HG03064 (cell line): Measurements from ENCODE around the gene MYOF.
"Not testable (repeated sequence)": the region's sequence is repeated elsewhere in the genome, so short reads cannot be mapped to it uniquely, and the experiment has no call there.

Experiments used
- ATAC-seq: cut with Tn5 transposase; IDR thresholded peaks from one replicate; pipeline ENCODE4 v1.9.1; 2021; ENCODE audit warnings: low read depth; ENCODE audit not compliant: unreplicated experiment

MYOF gene

GRCh38 chr10:93461109-93461806, 20.9 kb downstream of the MYOF start:
- ATAC-seq = no peak

- no peak for ATAC-seq
Observed at GRCh38 chr10:93459466-93459865, 22.7 kb downstream of the MYOF start.

- no peak for ATAC-seq
Observed at GRCh38 chr10:93458821-93459257, 23.3 kb downstream of the MYOF start.

- ATAC-seq = no peak
Observed at GRCh38 chr10:93457511-93457910, 24.6 kb downstream of the MYOF start.

GRCh38 chr10:93456480-93456879, 25.7 kb downstream of the MYOF start:
- no peak for ATAC-seq

- no peak for ATAC-seq
Observed at GRCh38 chr10:93454736-93455135, 27.4 kb downstream of the MYOF start.

- no peak for ATAC-seq
Observed at GRCh38 chr10:93454146-93454545, 28.0 kb downstream of the MYOF start.

GRCh38 chr10:93452143-93452542, 30.0 kb downstream of the MYOF start:
- no peak for ATAC-seq

GRCh38 chr10:93451244-93451947, 30.7 kb downstream of the MYOF start:
- no peak for ATAC-seq

GRCh38 chr10:93447970-93448369, 34.2 kb downstream of the MYOF start:
- no peak for ATAC-seq

- no peak for ATAC-seq
Observed at GRCh38 chr10:93447019-93447418, 35.1 kb downstream of the MYOF start.

- ATAC-seq = no peak
Observed at GRCh38 chr10:93445978-93446720, 36.0 kb downstream of the MYOF start.

GRCh38 chr10:93445097-93445960, 36.8 kb downstream of the MYOF start:
- no peak for ATAC-seq

- no peak for ATAC-seq
Observed at GRCh38 chr10:93443481-93443880, 38.7 kb downstream of the MYOF start.

GRCh38 chr10:93442721-93443120, 39.4 kb downstream of the MYOF start:
- not testable (repeated sequence) for ATAC-seq

GRCh38 chr10:93440591-93441091, 41.5 kb downstream of the MYOF start:
- no peak for ATAC-seq

GRCh38 chr10:93438613-93439253, 43.4 kb downstream of the MYOF start:
- ATAC-seq = no peak

GRCh38 chr10:93437946-93438612, 44.1 kb downstream of the MYOF start:
- ATAC-seq = no peak
